ENCODE measurements around the gene PID1.

The PID1 gene

DNA sequence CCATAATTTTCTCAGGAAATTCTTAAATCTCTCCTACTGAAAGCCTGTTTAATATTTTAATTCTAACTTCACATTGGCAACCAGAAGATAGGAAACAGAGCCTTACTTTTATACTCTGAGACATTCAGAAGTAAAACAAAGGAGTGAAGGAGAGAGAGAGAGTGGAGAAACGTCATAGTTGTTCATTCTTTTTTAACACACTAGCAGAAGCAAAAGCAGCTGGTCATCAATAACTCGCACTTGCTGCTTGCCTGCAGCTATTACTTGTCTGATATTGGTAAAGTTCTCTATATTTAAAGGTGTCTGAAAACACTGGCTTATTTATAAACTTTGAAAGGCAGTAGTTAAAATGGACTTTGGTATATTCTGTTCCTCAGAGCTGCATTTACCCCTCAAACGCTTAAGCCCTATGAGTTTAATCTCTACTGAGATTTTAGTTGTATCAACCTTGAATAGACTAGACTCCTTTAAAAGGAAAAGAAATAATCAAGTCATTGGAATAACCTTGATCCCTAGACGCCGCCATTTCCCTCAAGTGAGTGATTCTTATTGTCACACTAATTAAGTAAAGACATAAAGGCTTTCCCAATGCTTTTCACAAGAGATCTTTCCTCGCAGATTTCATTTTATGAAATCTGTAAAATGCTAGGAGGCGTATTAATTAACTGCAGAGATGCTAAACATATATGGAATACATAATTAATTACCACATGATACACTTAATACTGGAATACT, 182.0 kb downstream of the PID1 start:
- no peak overlapping the region for H3K4me3 ChIP-seq (ENCODE audit: low read length)
- no peak for DNase-seq (ENCODE audit: low read depth)
- TF ChIP-seq CTCF (IDR thresholded peaks at IDR 0.05; ENCODE audit: insufficient read depth, low read depth, low read length, missing control alignments), result no peak

GRCh38 chr2:229088517-229088913, 182.6 kb downstream of the PID1 start:
- DNase-seq (ENCODE audit: low read depth), result no peak
- no peak for TF ChIP-seq CTCF (IDR thresholded peaks at IDR 0.05; ENCODE audit: insufficient read depth, low read depth, low read length, missing control alignments)
- H3K4me3 ChIP-seq (ENCODE audit: low read length), result no peak overlapping the region

DNA sequence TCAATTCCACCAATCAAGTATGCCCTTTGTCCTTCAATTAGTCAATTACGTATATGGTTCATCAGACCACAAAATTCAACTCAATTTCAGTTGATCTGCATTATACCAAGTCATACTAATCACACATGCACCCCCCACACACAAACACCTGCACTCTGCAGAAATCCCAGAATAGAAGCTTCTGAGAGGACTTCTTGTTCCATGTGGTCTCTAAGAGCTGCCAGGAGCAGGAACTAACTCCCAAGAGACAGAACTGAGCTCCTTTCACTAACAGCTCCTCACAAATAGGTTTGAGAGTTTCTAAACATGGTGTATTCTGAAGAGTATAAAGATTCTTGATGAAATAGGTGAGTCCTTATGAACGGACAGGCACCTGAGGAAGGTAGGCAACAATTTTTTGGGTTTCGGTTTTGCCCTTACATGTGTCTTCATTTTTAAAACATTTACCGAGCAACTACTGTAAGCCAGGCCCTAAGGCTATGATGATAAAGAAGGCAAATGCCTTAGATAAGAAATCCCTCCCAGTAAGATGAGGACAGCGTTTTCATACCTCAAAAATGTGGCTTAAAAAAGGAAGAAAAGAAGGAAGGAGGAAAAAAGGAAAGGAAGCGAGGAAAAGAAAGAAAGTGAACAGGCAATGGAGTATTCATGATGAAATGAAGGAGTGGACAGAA, 183.1 kb downstream of the PID1 start:
- no peak for DNase-seq (ENCODE audit: low read depth)
- TF ChIP-seq CTCF (IDR thresholded peaks at IDR 0.05; ENCODE audit: insufficient read depth, low read depth, low read length, missing control alignments), result no peak
- H3K4me3 ChIP-seq (ENCODE audit: low read length), result no peak overlapping the region

- TF ChIP-seq CTCF (IDR thresholded peaks at IDR 0.05; ENCODE audit: insufficient read depth, low read depth, low read length, missing control alignments), result no peak
- no peak overlapping the region for H3K4me3 ChIP-seq (ENCODE audit: low read length)
- no peak for DNase-seq (ENCODE audit: low read depth)
Observed at GRCh38 chr2:229087267-229087666, 183.8 kb downstream of the PID1 start.

- TF ChIP-seq CTCF (IDR thresholded peaks at IDR 0.05; ENCODE audit: insufficient read depth, low read depth, low read length, missing control alignments), result no peak
- no peak overlapping the region for H3K4me3 ChIP-seq (ENCODE audit: low read length)
- DNase-seq (ENCODE audit: low read depth), result no peak
Observed at GRCh38 chr2:229085439-229085838, 185.6 kb downstream of the PID1 start.

DNA sequence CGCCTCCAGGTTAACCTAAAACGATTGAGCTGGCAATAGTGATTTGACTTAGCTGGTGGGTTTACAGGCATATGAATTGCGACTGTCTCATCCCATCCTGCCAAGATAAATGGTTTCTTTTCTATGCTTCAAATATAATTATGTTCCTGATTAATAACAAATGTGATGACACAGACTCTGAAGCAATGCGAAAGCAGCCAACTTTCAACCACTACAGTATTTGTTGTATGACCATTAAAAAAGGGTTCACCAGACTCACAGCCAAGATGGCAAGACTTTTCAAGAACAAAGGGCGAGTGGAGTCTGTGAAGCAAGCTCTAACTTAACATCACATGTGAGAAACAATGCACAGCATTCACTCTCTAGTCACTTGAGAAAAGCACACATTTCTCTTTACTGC, 186.6 kb downstream of the PID1 start:
- no peak for TF ChIP-seq CTCF (IDR thresholded peaks at IDR 0.05; ENCODE audit: insufficient read depth, low read depth, low read length, missing control alignments)
- DNase-seq (ENCODE audit: low read depth), result no peak
- H3K4me3 ChIP-seq (ENCODE audit: low read length), result no peak overlapping the region
